ENCODE measurements around the gene MUC20. TPM values are rescaled to one million over a fixed set of nuclear protein-coding genes. Genes with fewer than 3 reads are reported as not detected.

MUC20 gene
- polyA plus RNA-seq, 1 donor (not counting 4 experiments of a cell fraction or from before 2014, with no cell fraction given) = 0.21 TPM

GRCh38 chr3:195755791-195756676, 35.3 kb downstream of the MUC20 start:
- no peak overlapping the region for H3K27ac ChIP-seq (ENCODE audit: control insufficient read depth, insufficient read depth, low read length)
- H3K27me3 ChIP-seq (ENCODE audit: control insufficient read depth, extremely low read depth, insufficient read depth, low read length) = peaks cover 15% of the 10 kb centered on the region
- H2AFZ ChIP-seq (ENCODE audit: control insufficient read depth, low read length) = no peak overlapping the region
- DNase-seq (ENCODE audit: low read depth, low spot score) (no peak), FAIRE-seq (no peak)
- no peaks in the 10 kb centered on the region for H3K9me3 ChIP-seq (ENCODE audit: control insufficient read depth, low read depth, low read length)
- no peak overlapping the region for H3K4me3 ChIP-seq (ENCODE audit: control insufficient read depth in 2 of 3, extremely low read depth in 1 of 3, insufficient read depth in 2 of 3, low read depth in 1 of 3, low read length in 3 of 3)
- TF ChIP-seq CTCF (optimal IDR thresholded peaks at IDR 0.05 in 1 of 3, IDR thresholded peaks at IDR 0.05 in 1 of 3, conservative IDR thresholded peaks at IDR 0.05 in 1 of 3; ENCODE audit: extremely low read depth in 1 of 3, insufficient read depth in 2 of 3, low read length in 3 of 3) = no peak
- TF ChIP-seq EZH2 (IDR thresholded peaks at IDR 0.05; ENCODE audit: low read length) = no peak
- H3K36me3 ChIP-seq (ENCODE audit: control insufficient read depth in 2 of 2, extremely low read depth in 1 of 2, insufficient read depth in 2 of 2, low read length in 2 of 2) = no peaks in the 10 kb centered on the region
- H3K79me2 ChIP-seq (ENCODE audit: control insufficient read depth, insufficient read depth, low read length) = no peaks in the 10 kb centered on the region
- dilution Hi-C loops (cut with MboI; ENCODE audit: extremely low pct_ligation_motif_present, low sequenced_read_pairs) = no loop called here
- H3K9me1 ChIP-seq (ENCODE audit: control insufficient read depth, extremely low read depth, insufficient read depth, low read length) = no peaks in the 10 kb centered on the region
- H3K4me2 ChIP-seq (ENCODE audit: control insufficient read depth, extremely low read depth, insufficient read depth, low read depth, low read length) = no peak overlapping the region
- no peaks in the 10 kb centered on the region for H3K4me1 ChIP-seq (ENCODE audit: control insufficient read depth, extremely low read depth, insufficient read depth, low read length)
- no peaks in the 10 kb centered on the region for H4K20me1 ChIP-seq (ENCODE audit: control insufficient read depth, extremely low read depth, insufficient read depth, low read length)
- H3K9ac ChIP-seq (ENCODE audit: control insufficient read depth, extremely low read depth, insufficient read depth, low read length) = no peak overlapping the region

GRCh38 chr3:195757438-195757770, 36.6 kb downstream of the MUC20 start:
- no peak overlapping the region for H3K4me2 ChIP-seq (ENCODE audit: control insufficient read depth, extremely low read depth, insufficient read depth, low read depth, low read length)
- H3K9me3 ChIP-seq (ENCODE audit: control insufficient read depth, low read depth, low read length) = no peaks in the 10 kb centered on the region
- H3K9me1 ChIP-seq (ENCODE audit: control insufficient read depth, extremely low read depth, insufficient read depth, low read length) = no peaks in the 10 kb centered on the region
- peaks cover 28% of the 10 kb centered on the region for H3K27me3 ChIP-seq (ENCODE audit: control insufficient read depth, extremely low read depth, insufficient read depth, low read length)
- dilution Hi-C loops (cut with MboI; ENCODE audit: extremely low pct_ligation_motif_present, low sequenced_read_pairs) = no loop called here
- H4K20me1 ChIP-seq (ENCODE audit: control insufficient read depth, extremely low read depth, insufficient read depth, low read length) = no peaks in the 10 kb centered on the region
- FAIRE-seq = no peak
- no peak overlapping the region for H3K4me3 ChIP-seq (ENCODE audit: control insufficient read depth in 2 of 3, extremely low read depth in 1 of 3, insufficient read depth in 2 of 3, low read depth in 1 of 3, low read length in 3 of 3)
- H3K79me2 ChIP-seq (ENCODE audit: control insufficient read depth, insufficient read depth, low read length) = no peaks in the 10 kb centered on the region
- H3K27ac ChIP-seq (ENCODE audit: control insufficient read depth, insufficient read depth, low read length) = no peak overlapping the region
- H3K36me3 ChIP-seq (ENCODE audit: control insufficient read depth in 2 of 2, extremely low read depth in 1 of 2, insufficient read depth in 2 of 2, low read length in 2 of 2) = no peaks in the 10 kb centered on the region
- no peak for DNase-seq (ENCODE audit: low read depth, low spot score)
- no peak overlapping the region for H3K9ac ChIP-seq (ENCODE audit: control insufficient read depth, extremely low read depth, insufficient read depth, low read length)
- no peak overlapping the region for H2AFZ ChIP-seq (ENCODE audit: control insufficient read depth, low read length)
- H3K4me1 ChIP-seq (ENCODE audit: control insufficient read depth, extremely low read depth, insufficient read depth, low read length) = no peaks in the 10 kb centered on the region
- TF ChIP-seq EZH2 (IDR thresholded peaks at IDR 0.05; ENCODE audit: low read length) = no peak
- TF ChIP-seq CTCF (optimal IDR thresholded peaks at IDR 0.05 in 1 of 3, IDR thresholded peaks at IDR 0.05 in 1 of 3, conservative IDR thresholded peaks at IDR 0.05 in 1 of 3; ENCODE audit: extremely low read depth in 1 of 3, insufficient read depth in 2 of 3, low read length in 3 of 3) = no peak

Measured in keratinocyte (primary cell).